Measurements from ENCODE around the gene RHEB.

GRCh38 chr7:151436446-151437158, 83.1 kb downstream of the RHEB start:
- TF ChIP-seq CTCF (IDR thresholded peaks at IDR 0.05) (no peak), EZH2 (IDR thresholded peaks at IDR 0.05; ENCODE audit: borderline replicate concordance, insufficient read depth, low read depth, low read length, poor library complexity, severe bottlenecking) (no peak)
